OCI-LY1 (cell line): ENCODE data around the gene SMTNL1.

Source experiments
- H2AFZ ChIP-seq: fragments of 200-600 bp; sonication (generic), shearing (Covaris generic); 2 replicates; pipeline ENCODE4 v1.6.0; 2014; ENCODE audit warnings: antibody characterized with exemption, mild to moderate bottlenecking, low read length
- H3F3A ChIP-seq: fragments of 200-600 bp; sonication (generic), shearing (Covaris generic); 2 replicates; pipeline ENCODE4 v1.6.0; 2014; ENCODE audit warnings: mild to moderate bottlenecking, antibody characterized with exemption, low read length, moderate library complexity; ENCODE audit not compliant: insufficient read depth
- H3K27ac ChIP-seq: fragments of 200-600 bp; sonication (generic); 2 replicates; pipeline ENCODE4 v1.5.1; 2014; ENCODE audit warnings: low read length, mixed run types, mild to moderate bottlenecking, low read depth; ENCODE audit not compliant: poor library complexity, severe bottlenecking
- H3K27me3 ChIP-seq: fragments of 200-600 bp; sonication (generic); 2 replicates; pipeline ENCODE4 v1.6.0; 2014; ENCODE audit warnings: antibody characterized with exemption, mild to moderate bottlenecking, low read length, moderate library complexity; ENCODE audit not compliant: insufficient read depth
- H3K36me3 ChIP-seq: fragments of 200-600 bp; sonication (generic); 2 replicates; pipeline ENCODE4 v1.6.1; 2014; ENCODE audit warnings: mild to moderate bottlenecking, antibody characterized with exemption, low read length, moderate library complexity, mixed read lengths; ENCODE audit not compliant: insufficient read depth
- H3K4me1 ChIP-seq: fragments of 200-600 bp; sonication (generic); 2 replicates; pipeline ENCODE4 v1.5.1; 2014; ENCODE audit warnings: mild to moderate bottlenecking, low read length, moderate library complexity; ENCODE audit not compliant: insufficient read depth, severe bottlenecking
- H3K4me2 ChIP-seq: fragments of 200-600 bp; sonication (generic), shearing (Covaris generic); 2 replicates; pipeline ENCODE4 v1.6.1; 2014; ENCODE audit warnings: low read length
- H3K4me3 ChIP-seq: fragments of 200-600 bp; sonication (generic); 2 replicates; pipeline ENCODE4 v1.5.1; 2014; ENCODE audit warnings: low read length, low read depth, mild to moderate bottlenecking, mixed read lengths; ENCODE audit not compliant: poor library complexity, severe bottlenecking
- H3K79me2 ChIP-seq: fragments of 200-600 bp; shearing (Covaris generic); 2 replicates; pipeline ENCODE4 v1.6.1; 2016; ENCODE audit warnings: mixed run types, low read length, mixed read lengths; ENCODE audit not compliant: insufficient read depth
- H3K9ac ChIP-seq: fragments of 200-600 bp; sonication (generic), shearing (Covaris generic); 2 replicates; pipeline ENCODE4 v1.6.1; 2014; ENCODE audit warnings: mild to moderate bottlenecking, low read length, mixed read lengths
- H3K9me2 ChIP-seq: fragments of 200-600 bp; sonication (generic), shearing (Covaris generic); 2 replicates; pipeline ENCODE4 v1.6.1; 2014; ENCODE audit warnings: low read depth, mild to moderate bottlenecking, low read length, mixed read lengths
- H3K9me3 ChIP-seq: fragments of 200-600 bp; shearing (Covaris generic); 2 replicates; pipeline ENCODE4 v1.6.1; 2014; ENCODE audit warnings: low read length, mixed read lengths
- H4K20me1 ChIP-seq: fragments of 200-600 bp; sonication (generic), shearing (Covaris generic); 2 replicates; pipeline ENCODE4 v1.6.0; 2016; ENCODE audit warnings: mild to moderate bottlenecking, low read length; ENCODE audit not compliant: insufficient read depth
- EZH2 ChIP-seq: fragments of 200-600 bp; sonication (generic), shearing (Covaris generic); IDR thresholded peaks from 2 replicates; pipeline ENCODE4 v1.8.0; 2017; ENCODE audit warnings: borderline replicate concordance, mixed run types, mild to moderate bottlenecking, antibody characterized with exemption, low read length, moderate library complexity, mixed read lengths
- TF ChIP-seq, protein P1 (sequence below): fragments of 200-600 bp; sonication (generic), shearing (Covaris generic); IDR thresholded peaks from 2 replicates; pipeline ENCODE4 v1.5.1; 2017; ENCODE audit warnings: mild to moderate bottlenecking, antibody characterized with exemption, low read length, moderate library complexity, mixed read lengths

SMTNL1 gene, protein sequence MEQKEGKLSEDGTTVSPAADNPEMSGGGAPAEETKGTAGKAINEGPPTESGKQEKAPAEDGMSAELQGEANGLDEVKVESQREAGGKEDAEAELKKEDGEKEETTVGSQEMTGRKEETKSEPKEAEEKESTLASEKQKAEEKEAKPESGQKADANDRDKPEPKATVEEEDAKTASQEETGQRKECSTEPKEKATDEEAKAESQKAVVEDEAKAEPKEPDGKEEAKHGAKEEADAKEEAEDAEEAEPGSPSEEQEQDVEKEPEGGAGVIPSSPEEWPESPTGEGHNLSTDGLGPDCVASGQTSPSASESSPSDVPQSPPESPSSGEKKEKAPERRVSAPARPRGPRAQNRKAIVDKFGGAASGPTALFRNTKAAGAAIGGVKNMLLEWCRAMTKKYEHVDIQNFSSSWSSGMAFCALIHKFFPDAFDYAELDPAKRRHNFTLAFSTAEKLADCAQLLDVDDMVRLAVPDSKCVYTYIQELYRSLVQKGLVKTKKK

DNA sequence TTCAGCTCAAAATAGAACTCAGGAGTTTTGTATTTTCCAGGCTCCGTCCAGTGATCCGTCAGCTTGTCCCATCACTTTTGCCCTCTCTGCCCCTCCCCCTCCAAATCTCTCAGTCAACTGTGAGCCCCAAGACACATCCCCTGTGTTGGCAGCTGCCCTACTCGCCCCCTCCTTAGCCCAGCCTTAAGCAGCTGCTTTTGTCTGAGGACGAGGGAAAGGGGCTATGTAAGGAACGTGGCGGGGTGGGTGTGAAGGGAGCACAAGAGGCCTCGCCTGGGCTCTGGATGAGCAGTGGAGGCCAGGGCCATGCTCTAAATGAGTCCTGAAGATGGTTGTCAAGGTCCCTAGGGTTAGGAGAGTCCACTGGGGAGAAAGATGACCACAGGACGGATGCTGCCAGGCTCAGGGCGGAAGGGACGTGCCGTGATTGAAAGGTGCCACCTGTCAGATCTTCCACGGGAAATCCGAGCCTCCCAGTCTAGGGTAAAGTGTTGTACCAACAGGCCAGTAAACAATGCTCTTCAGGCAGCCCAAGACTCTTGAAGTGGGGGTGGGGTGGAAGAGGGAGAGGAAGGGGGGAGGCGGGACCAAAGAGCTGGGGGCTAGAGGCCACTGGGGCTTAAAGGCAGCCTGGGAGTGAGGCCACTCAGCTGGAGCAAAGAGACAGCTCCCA, at the start of gene SMTNL1:
Gene SMTNL1, plus strand, starts transcription at position 649 of the 673 bp plus-strand sequence. CDS start 5,048 bp downstream, outside the sequence.
- H3K9ac ChIP-seq: no peak within 1 kb of the TSS
- H2AFZ ChIP-seq: no peak within 1 kb of the TSS
- H3K4me1 ChIP-seq: no peaks in the 10 kb centered on the region
- no peaks in the 10 kb centered on the region for H3K79me2 ChIP-seq
- no peaks in the 10 kb centered on the region for H3K27me3 ChIP-seq
- H3K4me3 ChIP-seq: no peak within 1 kb of the TSS
- H3K9me3 ChIP-seq: no peaks in the 10 kb centered on the region
- H3K9me2 ChIP-seq: no peaks in the 10 kb centered on the region
- TF ChIP-seq, protein P1, sequence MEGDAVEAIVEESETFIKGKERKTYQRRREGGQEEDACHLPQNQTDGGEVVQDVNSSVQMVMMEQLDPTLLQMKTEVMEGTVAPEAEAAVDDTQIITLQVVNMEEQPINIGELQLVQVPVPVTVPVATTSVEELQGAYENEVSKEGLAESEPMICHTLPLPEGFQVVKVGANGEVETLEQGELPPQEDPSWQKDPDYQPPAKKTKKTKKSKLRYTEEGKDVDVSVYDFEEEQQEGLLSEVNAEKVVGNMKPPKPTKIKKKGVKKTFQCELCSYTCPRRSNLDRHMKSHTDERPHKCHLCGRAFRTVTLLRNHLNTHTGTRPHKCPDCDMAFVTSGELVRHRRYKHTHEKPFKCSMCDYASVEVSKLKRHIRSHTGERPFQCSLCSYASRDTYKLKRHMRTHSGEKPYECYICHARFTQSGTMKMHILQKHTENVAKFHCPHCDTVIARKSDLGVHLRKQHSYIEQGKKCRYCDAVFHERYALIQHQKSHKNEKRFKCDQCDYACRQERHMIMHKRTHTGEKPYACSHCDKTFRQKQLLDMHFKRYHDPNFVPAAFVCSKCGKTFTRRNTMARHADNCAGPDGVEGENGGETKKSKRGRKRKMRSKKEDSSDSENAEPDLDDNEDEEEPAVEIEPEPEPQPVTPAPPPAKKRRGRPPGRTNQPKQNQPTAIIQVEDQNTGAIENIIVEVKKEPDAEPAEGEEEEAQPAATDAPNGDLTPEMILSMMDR: no peak
- TF ChIP-seq EZH2: no peak
- no peaks in the 10 kb centered on the region for H4K20me1 ChIP-seq
- no peak within 1 kb of the TSS for H3K27ac ChIP-seq
- H3K36me3 ChIP-seq: no peaks in the 10 kb centered on the region
- no peak within 1 kb of the TSS for H3K4me2 ChIP-seq
- H3F3A ChIP-seq: no peaks in the 10 kb centered on the region

DNA sequence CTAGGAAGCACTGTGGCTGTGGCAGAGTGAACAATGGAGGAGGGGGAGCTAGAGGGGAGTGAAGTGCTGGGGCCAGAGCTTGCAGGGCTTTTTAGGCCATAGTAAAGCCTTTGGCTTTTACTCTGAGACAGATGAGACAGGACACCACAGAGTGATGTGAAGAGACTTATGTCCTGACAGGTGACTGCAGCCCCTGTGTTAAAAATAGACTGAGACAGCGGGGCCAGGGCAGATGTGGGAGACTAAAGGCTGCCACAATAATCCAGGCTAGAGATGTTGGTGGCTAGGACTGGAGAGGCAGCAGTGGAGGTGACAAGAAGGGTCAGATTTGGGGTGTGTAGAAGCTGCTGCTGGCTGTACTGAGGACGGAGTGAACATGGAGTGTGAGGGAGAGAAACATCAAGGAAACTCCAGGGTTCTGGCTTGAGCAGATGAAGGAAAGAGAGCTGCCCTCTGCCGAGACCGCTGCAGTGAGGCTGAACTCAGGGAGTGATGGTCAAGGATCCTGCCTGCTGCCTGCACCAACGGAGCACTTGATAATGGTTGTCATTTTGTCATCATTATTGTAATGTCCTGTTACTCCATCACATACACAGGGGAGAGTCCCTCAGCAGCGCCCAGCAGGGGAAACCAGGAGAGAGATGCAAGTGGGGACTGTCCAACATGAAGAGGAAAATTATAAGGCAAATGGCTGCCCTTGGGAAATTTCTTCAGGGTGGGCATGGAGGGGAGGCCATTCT, 49.3 kb upstream of the SMTNL1 start:
- Histone ChIP-seq H3K9me2 (no peaks in the 10 kb centered on the region), H3K4me1 (peaks cover 21% of the 10 kb centered on the region), H3F3A (no peaks in the 10 kb centered on the region), H3K27ac (no peak overlapping the region), H3K4me3 (no peak overlapping the region), H3K4me2 (no peak overlapping the region), H3K36me3 (peaks cover 73% of the 10 kb centered on the region), H3K27me3 (no peaks in the 10 kb centered on the region), H3K9me3 (no peaks in the 10 kb centered on the region), H2AFZ (no peak overlapping the region), H3K9ac (no peak overlapping the region), H4K20me1 (no peaks in the 10 kb centered on the region), H3K79me2 (no peaks in the 10 kb centered on the region)
- TF ChIP-seq, protein P1: no peak
- TF ChIP-seq EZH2: no peak

DNA sequence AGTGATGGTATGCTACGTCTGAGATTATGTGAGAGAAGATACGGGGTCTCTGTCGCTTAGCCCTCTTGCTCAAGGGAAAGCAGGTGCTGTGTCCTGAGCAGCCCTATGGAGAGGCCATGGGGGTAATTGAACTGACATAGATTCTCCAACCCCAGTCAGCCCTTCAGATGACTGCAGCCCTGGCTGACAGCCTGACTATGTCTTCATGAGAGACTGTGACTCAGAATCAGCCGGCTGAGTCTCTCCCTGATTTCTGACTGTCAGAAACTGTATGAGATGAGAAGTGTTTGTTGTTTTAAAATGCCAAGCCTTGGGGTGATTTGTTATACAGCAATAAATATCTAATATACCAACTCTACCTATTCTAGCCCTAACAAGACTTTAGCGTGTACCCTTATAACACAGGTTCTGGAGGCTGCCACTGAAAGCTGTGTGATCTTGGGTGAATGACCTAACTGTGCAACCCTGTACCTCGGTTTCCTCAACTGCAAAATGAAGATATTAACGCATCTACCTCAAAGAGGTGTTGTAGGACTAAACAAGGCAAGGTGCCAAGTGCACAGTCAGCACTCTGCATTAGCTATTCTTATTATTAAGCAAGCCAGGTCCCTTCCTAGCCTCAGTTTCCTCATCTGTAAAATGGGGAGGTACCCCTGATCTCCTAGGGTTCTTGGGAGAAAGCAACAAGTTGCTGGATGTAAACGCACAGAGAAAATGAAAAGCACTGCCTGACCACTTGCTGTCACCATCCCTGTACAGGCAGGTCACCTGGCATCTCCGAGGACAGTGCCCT, 46.7 kb upstream of the SMTNL1 start:
- Histone ChIP-seq H3K9ac (no peak overlapping the region), H3K36me3 (peaks cover 57% of the 10 kb centered on the region)

More for the DNA sequence above, 46.7 kb upstream of the SMTNL1 start:
- Histone ChIP-seq H3K4me1 (peaks cover 7% of the 10 kb centered on the region), H3F3A (no peaks in the 10 kb centered on the region), H3K79me2 (no peaks in the 10 kb centered on the region), H4K20me1 (no peaks in the 10 kb centered on the region), H3K4me2 (no peak overlapping the region), H2AFZ (no peak overlapping the region), H3K4me3 (no peak overlapping the region), H3K27ac (no peak overlapping the region), H3K9me3 (no peaks in the 10 kb centered on the region), H3K27me3 (no peaks in the 10 kb centered on the region), H3K9me2 (no peaks in the 10 kb centered on the region)
- TF ChIP-seq, protein P1: no peak
- no peak for TF ChIP-seq EZH2
